Panc1 (cell line): ENCODE data around the gene SORCS1. TPM values are rescaled to one million over a fixed set of nuclear protein-coding genes. Genes with fewer than 3 reads are reported as not detected.

ENCODE experiments used
- ATAC-seq: fragments of 200-7000 bp; cut with Tn5 transposase; 2 replicates; pipeline ENCODE4 v1.9.1; 2020; ENCODE audit warnings: mild to moderate bottlenecking, moderate library complexity
- BruUV-seq: library from RNA; stranded (reverse); fragments of 400-500 nt; replicated peaks from 2 replicates; lab custom pipeline; 2021; lab: Mats Ljungman, UMichigan
- CTCF ChIA-PET: fragments of 300-600 bp; sonication (Branson Sonifier 250); formaldehyde crosslinking; loops from one replicate; lab custom pipeline; 2022; ENCODE audit warnings: antibody characterized with exemption; lab: Charles Lee
- POLR2A ChIA-PET: fragments of 300-600 bp; sonication (Branson Sonifier 250); formaldehyde crosslinking; loops from one replicate; lab custom pipeline; 2022; ENCODE audit warnings: antibody characterized with exemption; lab: Charles Lee
- DNase-seq: peaks from one replicate; pipeline ENCODE4 v3.0.0-alpha.2; 2010; ENCODE audit warnings: low read depth, low spot score
- H3K27ac ChIP-seq: 2 replicates; pipeline ENCODE4 v1.5.1; 2011; ENCODE audit warnings: mild to moderate bottlenecking, low read length, inconsistent platforms
- H3K27me3 ChIP-seq: fragments of 200-500 bp; sonication (Bioruptor generic); 2 replicates; pipeline ENCODE4 v1.6.0; 2014; ENCODE audit warnings: low read length, inconsistent platforms; ENCODE audit not compliant: control insufficient read depth, insufficient read depth
- H3K36me3 ChIP-seq: fragments of 200-500 bp; sonication (Bioruptor generic); 2 replicates; pipeline ENCODE4 v1.5.1; 2014; ENCODE audit warnings: inconsistent platforms, mild to moderate bottlenecking, low read length, moderate library complexity; ENCODE audit not compliant: control insufficient read depth, insufficient read depth
- H3K4me1 ChIP-seq: 2 replicates; pipeline ENCODE4 v1.5.1; 2011; ENCODE audit warnings: inconsistent platforms, mild to moderate bottlenecking, low read length, moderate library complexity; ENCODE audit not compliant: control insufficient read depth, insufficient read depth
- H3K4me3 ChIP-seq, 2 experiments: 2 replicates each; pipeline ENCODE4 v1.5.1; 2011 to 2012; ENCODE audit warnings: low read depth in 2 of 2, low read length in 2 of 2, mild to moderate bottlenecking in 2 of 2, inconsistent platforms in 1 of 2, moderate library complexity in 1 of 2
- H3K9me3 ChIP-seq: fragments of 200-500 bp; sonication (Bioruptor generic); 2 replicates; pipeline ENCODE4 v1.5.1; 2014; ENCODE audit warnings: low read depth, mild to moderate bottlenecking, inconsistent platforms, low read length, moderate library complexity; ENCODE audit not compliant: control insufficient read depth, insufficient read depth
- CTCF ChIP-seq: fragments of 450-650 bp; IDR thresholded peaks from 2 replicates; pipeline ENCODE4 v1.5.1; 2017; ENCODE audit warnings: mild to moderate bottlenecking
- POLR2AphosphoS5 ChIP-seq: IDR thresholded peaks from 2 replicates; pipeline ENCODE4 v1.6.1; 2012; ENCODE audit warnings: mild to moderate bottlenecking, low read depth, low read length, moderate library complexity
- REST ChIP-seq, 2 experiments: IDR thresholded peaks; 2 replicates each; pipeline ENCODE4 v1.6.1; 2011 to 2012; ENCODE audit warnings: low read depth in 2 of 2, control low read depth in 1 of 2, low read length in 1 of 2, mild to moderate bottlenecking in 1 of 2, moderate library complexity in 1 of 2; ENCODE audit not compliant: insufficient read depth in 1 of 2
- SIN3A ChIP-seq: IDR thresholded peaks from 2 replicates; pipeline ENCODE4 v1.6.1; 2012; ENCODE audit warnings: low read depth, mild to moderate bottlenecking, low read length, moderate library complexity, borderline replicate concordance; ENCODE audit not compliant: insufficient read depth
- TCF7L2 ChIP-seq: IDR thresholded peaks from 2 replicates; pipeline ENCODE4 v1.6.1; 2011; ENCODE audit warnings: mild to moderate bottlenecking, low read depth, low read length, inconsistent platforms
- in situ Hi-C: cut with HindIII; loops from 2 replicates; pipeline ENCODE4 v1.10.0; 2016; ENCODE audit warnings: low sequenced_read_pairs, low pct_unique_long_range_greater_than_20kb
- intact Hi-C: fragments of 100-400 bp; cut with micrococcal nuclease; formaldehyde crosslinking; loops from one replicate; pipeline ENCODE4 v1.10.0; 2022; ENCODE audit not compliant: unreplicated experiment
- total RNA-seq: library from RNA; stranded (reverse); gene quantifications from one replicate; pipeline ENCODE4 v1.2.1, GENCODE V29; 2021; ENCODE audit not compliant: unreplicated experiment

SORCS1 gene
- total RNA-seq, 1 experiment from 2014 or later, result not detected

DNA sequence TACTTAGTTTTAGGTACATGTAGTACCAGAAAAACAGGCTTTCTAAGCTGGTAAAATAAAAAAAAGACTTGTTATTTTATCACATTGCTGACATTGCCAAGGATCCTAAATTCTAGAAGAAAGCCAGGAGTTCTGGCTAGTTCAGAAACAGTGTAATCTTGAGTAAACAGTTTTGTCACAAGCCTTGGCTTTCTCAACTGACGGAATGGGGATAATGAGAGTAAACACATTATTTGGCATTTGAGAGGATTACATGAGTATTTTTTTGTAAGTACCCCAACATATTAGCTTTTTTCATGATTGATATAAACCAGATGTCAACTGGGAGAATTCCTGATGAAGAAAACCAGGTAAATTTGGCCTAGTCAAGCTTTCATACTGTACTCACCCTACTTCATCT, 269.8 kb downstream of the SORCS1 start:
- no peaks in the 10 kb centered on the region for H3K36me3 ChIP-seq
- H3K9me3 ChIP-seq, result no peaks in the 10 kb centered on the region
- H3K27ac ChIP-seq, result no peak overlapping the region
- TF ChIP-seq CTCF (no peak), REST (IDR thresholded peaks at IDR 0.05; ENCODE audit: insufficient read depth in 1 of 2, low read depth in 2 of 2, low read length in 1 of 2) (no peak), SIN3A (no peak), TCF7L2 (no peak), POLR2AphosphoS5 (no peak)
- H3K4me3 ChIP-seq, result no peak overlapping the region
- in situ Hi-C loops, result no loop called here
- no peaks in the 10 kb centered on the region for H3K4me1 ChIP-seq
- ATAC-seq (no peak), DNase-seq (no peak)
- H3K27me3 ChIP-seq, result no peaks in the 10 kb centered on the region
- intact Hi-C loops, result no loop called here
- POLR2A ChIA-PET, result interaction anchor here (0.5 kb wide), 1 partner anchor 65 kb away, joined by 5 read pairs; no protein-coding TSS in a partner anchor
- no TSS peak for BruUV-seq
- CTCF ChIA-PET, result no interaction called here

- ChIA-PET POLR2A (no interaction called here), CTCF (no interaction called here)
- TF ChIP-seq POLR2AphosphoS5 (no peak), REST (IDR thresholded peaks at IDR 0.05; ENCODE audit: insufficient read depth in 1 of 2, low read depth in 2 of 2, low read length in 1 of 2) (no peak), TCF7L2 (no peak), CTCF (no peak), SIN3A (no peak)
- in situ Hi-C loops (no loop called here), intact Hi-C loops (no loop called here)
- no peaks in the 10 kb centered on the region for H3K27me3 ChIP-seq
- ATAC-seq, result no peak
- DNase-seq, result no peak
- no peaks in the 10 kb centered on the region for H3K36me3 ChIP-seq
- no TSS peak for BruUV-seq
- no peak overlapping the region for H3K4me3 ChIP-seq
- no peak overlapping the region for H3K27ac ChIP-seq
- no peaks in the 10 kb centered on the region for H3K9me3 ChIP-seq
- H3K4me1 ChIP-seq, result no peaks in the 10 kb centered on the region
Observed at GRCh38 chr10:106877574-106877973, 286.9 kb downstream of the SORCS1 start.
